Activated naive CD4-positive, alpha-beta T cell treated with anti-CD3 and anti-CD28 coated beads, Interleukin-2, amount 50 U/mL, for 24 hours (primary cell): ENCODE results near the gene SMIM20.
"Not testable (repeated sequence)": the region's sequence is repeated elsewhere in the genome, so short reads cannot be mapped to it uniquely, and the experiment has no call there.

Source experiments
- H3K27ac Mint-ChIP-seq: one replicate; pipeline ENCODE4 v1.8.0; 2021; ENCODE audit warnings: mild to moderate bottlenecking, mixed read lengths
- H3K27me3 Mint-ChIP-seq: one replicate; pipeline ENCODE4 v1.8.0; 2021; ENCODE audit warnings: mixed read lengths
- H3K36me3 Mint-ChIP-seq: one replicate; pipeline ENCODE4 v1.8.0; 2021; ENCODE audit warnings: mixed read lengths
- H3K4me1 Mint-ChIP-seq: one replicate; pipeline ENCODE4 v1.8.0; 2021; ENCODE audit warnings: mixed read lengths
- H3K4me3 Mint-ChIP-seq: one replicate; pipeline ENCODE4 v1.8.0; 2021; ENCODE audit warnings: mild to moderate bottlenecking, mixed read lengths
- H3K9me3 Mint-ChIP-seq: one replicate; pipeline ENCODE4 v1.8.0; 2021; ENCODE audit warnings: mixed read lengths

SMIM20 gene

GRCh38 chr4:25883565-25883964 lies 30.5 kb upstream of the SMIM20 start:
- Mint-ChIP-seq H3K9me3 (no peaks in the 10 kb centered on the region), H3K4me3 (no peak overlapping the region), H3K27ac (no peak overlapping the region), H3K4me1 (no peaks in the 10 kb centered on the region), H3K36me3 (no peaks in the 10 kb centered on the region), H3K27me3 (peaks cover 5% of the 10 kb centered on the region)

GRCh38 chr4:25884031-25884782 lies 29.8 kb upstream of the SMIM20 start:
- no peaks in the 10 kb centered on the region for H3K4me1 Mint-ChIP-seq
- no peaks in the 10 kb centered on the region for H3K36me3 Mint-ChIP-seq
- peaks cover 5% of the 10 kb centered on the region for H3K27me3 Mint-ChIP-seq
- no peaks in the 10 kb centered on the region for H3K9me3 Mint-ChIP-seq
- H3K4me3 Mint-ChIP-seq = no peak overlapping the region
- H3K27ac Mint-ChIP-seq = no peak overlapping the region

- no peak overlapping the region for H3K27ac Mint-ChIP-seq
- no peaks in the 10 kb centered on the region for H3K27me3 Mint-ChIP-seq
- H3K4me3 Mint-ChIP-seq = no peak overlapping the region
- no peaks in the 10 kb centered on the region for H3K9me3 Mint-ChIP-seq
- H3K4me1 Mint-ChIP-seq = no peaks in the 10 kb centered on the region
- no peaks in the 10 kb centered on the region for H3K36me3 Mint-ChIP-seq
These were observed 25.2 kb upstream of the SMIM20 start for GRCh38 chr4:25888781-25889180.

GRCh38 chr4:25889589-25890503 lies 24.2 kb upstream of the SMIM20 start:
- H3K4me3 Mint-ChIP-seq = no peak overlapping the region
- no peaks in the 10 kb centered on the region for H3K9me3 Mint-ChIP-seq
- no peaks in the 10 kb centered on the region for H3K36me3 Mint-ChIP-seq
- no peaks in the 10 kb centered on the region for H3K4me1 Mint-ChIP-seq
- H3K27ac Mint-ChIP-seq = no peak overlapping the region
- no peaks in the 10 kb centered on the region for H3K27me3 Mint-ChIP-seq

DNA sequence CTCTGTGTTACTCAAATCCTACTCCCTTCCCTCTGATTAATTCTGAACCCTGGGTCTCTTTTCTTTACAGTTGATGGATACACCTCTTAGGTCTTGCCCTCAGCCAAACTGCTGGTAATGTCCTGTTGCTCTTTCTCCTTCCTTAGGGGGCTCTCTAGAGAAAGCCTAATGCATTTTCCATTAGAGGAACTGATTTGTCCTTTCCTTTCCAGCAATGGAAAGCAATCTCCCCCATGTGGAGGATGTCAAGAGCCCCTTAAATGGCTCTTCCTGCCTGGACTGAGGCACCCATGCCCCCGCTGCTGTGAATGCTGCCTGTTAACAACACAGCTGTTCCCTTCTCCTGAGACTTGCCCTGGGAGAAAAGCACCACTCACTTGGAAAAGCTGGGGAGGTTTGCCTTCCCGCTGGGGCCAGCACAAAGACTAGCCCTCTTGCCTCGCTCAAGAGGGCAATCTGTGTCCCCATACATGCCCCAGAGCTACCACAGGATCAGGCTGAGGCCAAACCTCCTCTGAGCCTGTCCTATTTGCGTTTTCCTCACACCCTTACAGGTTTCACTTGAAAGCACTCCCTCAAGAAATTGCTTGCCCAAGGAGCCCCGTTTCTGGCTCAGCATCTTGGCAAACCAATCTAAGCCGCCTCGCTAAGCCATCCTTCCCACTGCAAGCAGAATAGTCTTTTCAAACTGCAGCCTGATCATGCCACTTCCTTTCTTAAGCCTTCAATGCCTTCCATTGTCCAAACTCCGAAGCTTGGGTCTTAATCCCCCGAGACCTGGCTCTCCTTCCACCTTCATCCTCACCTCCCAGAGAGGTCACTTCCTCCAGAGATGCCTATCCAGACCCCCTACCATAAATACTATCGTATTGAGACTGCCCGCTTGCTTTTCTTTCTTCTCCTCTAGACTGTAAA lies 23.2 kb upstream of the SMIM20 start:
- Mint-ChIP-seq H3K4me3 (no peak overlapping the region), H3K9me3 (no peaks in the 10 kb centered on the region), H3K36me3 (no peaks in the 10 kb centered on the region), H3K27me3 (no peaks in the 10 kb centered on the region), H3K4me1 (no peaks in the 10 kb centered on the region), H3K27ac (no peak overlapping the region)

DNA sequence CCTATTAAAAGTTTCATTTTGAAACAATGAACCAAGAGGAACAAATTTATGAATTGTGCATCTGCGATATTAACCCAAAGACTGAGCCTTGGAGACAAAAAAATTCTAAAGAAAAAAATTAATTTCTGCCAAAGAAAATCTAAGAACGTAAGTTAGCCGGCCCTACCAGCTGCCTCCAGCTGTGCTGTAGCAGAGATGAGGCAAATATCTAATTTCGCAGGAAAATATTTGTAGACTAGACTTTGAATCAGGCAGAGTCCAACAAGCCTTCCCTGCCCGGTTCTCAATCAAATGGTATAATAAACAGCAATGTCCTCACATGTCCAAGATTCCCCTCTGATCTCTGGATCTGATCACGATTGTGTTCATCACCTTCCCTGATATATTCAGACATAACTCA lies 21.2 kb upstream of the SMIM20 start:
- no peak overlapping the region for H3K27ac Mint-ChIP-seq

DNA sequence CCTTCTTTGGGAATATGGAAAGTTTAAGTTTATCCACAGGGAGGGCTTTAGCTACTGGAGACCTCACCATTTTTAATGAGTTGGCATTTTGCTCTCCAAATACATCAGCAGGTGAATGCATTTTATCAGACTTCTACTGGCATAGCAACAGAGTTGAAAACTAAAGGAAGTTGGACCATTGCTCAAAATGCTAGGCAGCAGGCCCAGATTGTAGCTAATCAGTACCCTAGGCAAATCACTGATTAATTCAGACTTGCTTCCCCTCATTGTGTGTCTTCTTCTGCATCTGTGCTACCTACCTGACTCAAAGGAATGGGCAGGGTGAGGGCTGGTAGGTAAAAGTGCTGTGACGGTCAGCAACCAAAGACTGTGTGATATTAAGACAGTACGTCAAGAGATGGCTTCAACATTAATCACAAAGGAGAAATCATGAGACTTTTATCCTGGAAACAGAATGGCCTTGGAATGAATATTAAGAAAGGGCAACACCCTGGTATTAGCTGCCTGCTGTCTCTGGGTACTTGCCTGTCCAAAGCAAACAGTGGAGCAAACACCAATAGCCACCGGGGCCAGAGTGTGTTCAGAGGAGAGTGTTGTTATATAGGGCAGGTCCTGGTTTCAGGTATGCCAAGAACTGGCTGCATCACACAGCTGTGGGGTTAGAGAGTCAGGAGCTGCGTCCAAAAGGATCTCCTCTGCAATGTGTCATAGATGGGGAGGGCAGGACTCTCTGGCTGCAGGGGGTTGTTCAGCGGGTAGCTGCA lies 17.1 kb upstream of the SMIM20 start:
- H3K27me3 Mint-ChIP-seq = no peaks in the 10 kb centered on the region
- no peak overlapping the region for H3K27ac Mint-ChIP-seq
- H3K4me3 Mint-ChIP-seq = no peak overlapping the region
- no peaks in the 10 kb centered on the region for H3K36me3 Mint-ChIP-seq
- no peaks in the 10 kb centered on the region for H3K9me3 Mint-ChIP-seq
- H3K4me1 Mint-ChIP-seq = no peaks in the 10 kb centered on the region

More for the DNA sequence above, 21.2 kb upstream of the SMIM20 start:
- no peaks in the 10 kb centered on the region for H3K4me1 Mint-ChIP-seq
- no peaks in the 10 kb centered on the region for H3K9me3 Mint-ChIP-seq
- H3K27me3 Mint-ChIP-seq = no peaks in the 10 kb centered on the region
- H3K4me3 Mint-ChIP-seq = no peak overlapping the region
- no peaks in the 10 kb centered on the region for H3K36me3 Mint-ChIP-seq

GRCh38 chr4:25900310-25900709 lies 13.7 kb upstream of the SMIM20 start:
- Mint-ChIP-seq H3K9me3 (no peaks in the 10 kb centered on the region), H3K36me3 (no peaks in the 10 kb centered on the region), H3K4me3 (no peak overlapping the region), H3K27ac (no peak overlapping the region), H3K4me1 (no peaks in the 10 kb centered on the region), H3K27me3 (no peaks in the 10 kb centered on the region)

- no peaks in the 10 kb centered on the region for H3K9me3 Mint-ChIP-seq
- no peaks in the 10 kb centered on the region for H3K4me1 Mint-ChIP-seq
- no peaks in the 10 kb centered on the region for H3K27me3 Mint-ChIP-seq
- H3K36me3 Mint-ChIP-seq = no peaks in the 10 kb centered on the region
- no peak overlapping the region for H3K4me3 Mint-ChIP-seq
- no peak overlapping the region for H3K27ac Mint-ChIP-seq
These were observed 13.0 kb upstream of the SMIM20 start for GRCh38 chr4:25901030-25901430.

DNA sequence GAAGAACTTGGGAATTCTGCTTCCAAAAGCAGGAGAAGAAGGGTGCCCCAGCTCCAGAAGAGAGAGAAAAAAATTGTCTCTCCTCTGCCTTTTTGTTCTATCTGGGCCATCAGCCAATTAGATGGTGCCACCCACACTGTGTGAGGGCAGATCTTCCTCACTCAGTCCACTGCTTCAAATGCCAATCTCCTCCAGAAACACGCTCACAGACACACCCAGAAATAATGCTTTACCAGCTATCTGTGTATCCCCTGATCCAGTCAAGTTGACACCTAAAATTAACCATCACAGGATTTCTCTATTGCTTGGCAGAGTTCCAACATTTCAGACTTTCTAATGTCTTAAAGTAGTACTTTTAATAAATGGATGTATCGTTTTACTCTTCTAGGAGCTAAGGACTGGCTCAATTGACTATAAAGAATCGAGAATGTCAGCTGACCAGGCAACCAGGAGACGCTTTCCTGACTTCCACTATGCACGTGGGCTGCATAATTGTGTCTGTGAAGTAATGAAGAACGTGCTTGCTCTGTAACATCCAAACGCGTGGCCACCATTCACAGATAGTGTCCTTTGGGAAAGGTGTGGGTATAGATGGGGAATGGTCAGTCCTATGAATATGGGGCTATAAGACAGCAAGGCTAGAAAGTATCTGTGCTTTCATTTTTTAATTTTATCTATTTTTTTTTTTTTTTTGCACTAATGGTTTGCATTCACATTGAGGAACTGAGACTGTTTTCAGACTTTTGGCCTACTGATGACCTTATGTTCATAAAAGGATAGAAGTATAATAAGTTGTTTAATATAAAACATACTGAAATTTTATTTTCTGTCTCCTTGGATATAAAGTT lies 9.9 kb upstream of the SMIM20 start:
- Mint-ChIP-seq H3K36me3 (no peaks in the 10 kb centered on the region), H3K4me3 (no peak overlapping the region), H3K27me3 (no peaks in the 10 kb centered on the region), H3K9me3 (no peaks in the 10 kb centered on the region), H3K27ac (no peak overlapping the region), H3K4me1 (no peaks in the 10 kb centered on the region)

- Mint-ChIP-seq H3K36me3 (no peaks in the 10 kb centered on the region), H3K27me3 (no peaks in the 10 kb centered on the region), H3K4me3 (no peak overlapping the region), H3K27ac (no peak overlapping the region), H3K4me1 (no peaks in the 10 kb centered on the region), H3K9me3 (no peaks in the 10 kb centered on the region)
These were observed 9.3 kb upstream of the SMIM20 start for GRCh38 chr4:25904748-25905082.

DNA sequence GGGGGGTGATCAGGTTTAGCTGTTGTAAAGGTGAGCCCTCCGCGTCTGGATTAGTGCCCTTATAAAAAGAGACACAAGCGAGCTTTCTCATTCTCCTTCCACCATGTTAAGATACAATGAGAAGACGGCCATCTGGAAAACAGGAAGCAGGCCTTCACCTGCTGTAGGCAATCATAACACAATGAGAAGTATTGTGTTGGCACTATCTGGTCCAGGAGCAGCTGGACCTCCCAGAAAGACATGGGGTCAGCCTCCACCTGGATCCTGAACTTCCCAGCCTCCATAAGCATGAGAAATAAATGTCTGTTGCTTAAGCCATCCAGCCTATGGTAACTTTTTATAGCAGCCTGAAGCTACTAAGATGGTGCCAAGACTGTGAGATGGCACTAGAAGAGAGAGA lies 8.6 kb upstream of the SMIM20 start:
- H3K4me1 Mint-ChIP-seq = no peaks in the 10 kb centered on the region
- no peak overlapping the region for H3K27ac Mint-ChIP-seq
- no peaks in the 10 kb centered on the region for H3K27me3 Mint-ChIP-seq

GRCh38 chr4:25906113-25906512 lies 7.9 kb upstream of the SMIM20 start:
- not testable (repeated sequence) for H3K27me3 Mint-ChIP-seq, H3K4me3 Mint-ChIP-seq, H3K9me3 Mint-ChIP-seq, H3K27ac Mint-ChIP-seq, H3K36me3 Mint-ChIP-seq, H3K4me1 Mint-ChIP-seq

More for the DNA sequence above, 8.6 kb upstream of the SMIM20 start:
- H3K9me3 Mint-ChIP-seq = no peaks in the 10 kb centered on the region
- H3K4me3 Mint-ChIP-seq = no peak overlapping the region
- H3K36me3 Mint-ChIP-seq = no peaks in the 10 kb centered on the region

DNA sequence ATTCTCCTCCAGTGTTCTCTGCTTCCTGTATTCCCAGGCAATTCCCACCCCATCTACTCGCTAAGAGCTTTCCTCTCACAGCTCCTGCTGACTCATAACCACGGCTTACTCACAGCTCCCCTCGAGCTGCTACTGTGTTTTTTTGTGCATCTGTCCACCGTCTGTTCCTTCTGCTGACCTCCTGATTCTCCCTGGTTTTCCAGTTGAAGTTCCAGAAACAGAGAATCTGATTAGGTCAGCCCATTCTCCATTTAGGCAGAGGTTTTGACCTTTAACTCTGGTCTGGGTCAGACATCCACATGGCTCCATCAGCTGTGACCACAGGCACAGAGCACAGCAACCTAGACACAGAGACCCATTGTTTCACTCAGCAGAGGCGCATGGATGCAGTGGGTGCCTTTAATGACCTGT lies 5.5 kb upstream of the SMIM20 start:
- Mint-ChIP-seq H3K27ac (no peak overlapping the region), H3K27me3 (no peaks in the 10 kb centered on the region), H3K4me3 (no peak overlapping the region), H3K4me1 (peaks cover 8% of the 10 kb centered on the region), H3K36me3 (no peaks in the 10 kb centered on the region), H3K9me3 (no peaks in the 10 kb centered on the region)
